IPS-18c (cell line): ENCODE measurements around the gene RRP12.
"Not testable (repeated sequence)": the region's sequence is repeated elsewhere in the genome, so short reads cannot be mapped to it uniquely, and the experiment has no call there.

Source experiments
- H3K4me3 ChIP-seq: 2 replicates; pipeline ENCODE4 v1.7.0; 2013; ENCODE audit warnings: low read depth, mild to moderate bottlenecking, low read length, moderate library complexity; ENCODE audit not compliant: insufficient read depth
- H3K9me3 ChIP-seq: one replicate; pipeline ENCODE4 v1.6.1; 2013; ENCODE audit warnings: mild to moderate bottlenecking, low read length, moderate library complexity; ENCODE audit not compliant: control insufficient read depth, insufficient read depth

RRP12 gene

GRCh38 chr10:97400665-97401454, at the start of gene RRP12:
TSS of gene RRP12 (minus strand) at chr10:97401340. CDS start at chr10:97401231, 109 bp downstream.
- peak within 1 kb of the TSS; percentile 74 for H3K4me3 ChIP-seq
- no peaks in the 10 kb centered on the region for H3K9me3 ChIP-seq

DNA sequence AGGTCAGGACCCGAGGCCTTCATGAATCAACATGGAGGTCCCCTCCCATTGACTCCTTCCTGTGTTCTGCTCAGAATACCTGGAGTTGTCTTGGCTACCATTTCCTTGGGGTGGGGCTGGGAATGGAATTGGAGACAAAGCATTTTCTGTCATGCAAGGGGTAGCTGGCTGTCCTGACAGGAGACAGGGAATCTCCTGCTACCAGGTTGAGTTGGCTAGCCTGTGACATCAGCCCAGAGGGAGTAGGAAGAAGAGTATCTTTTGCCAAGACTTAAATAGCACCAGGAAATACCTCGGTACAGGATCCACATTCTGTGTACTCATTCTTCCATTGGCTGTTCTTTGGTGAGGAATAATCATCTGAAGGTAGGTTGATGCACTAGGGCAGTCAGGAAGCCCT, 49.7 kb upstream of the RRP12 start:
- H3K4me3 ChIP-seq, result no peak overlapping the region
- H3K9me3 ChIP-seq, result no peaks in the 10 kb centered on the region

GRCh38 chr10:97445722-97446639, 44.8 kb upstream of the RRP12 start, which contains the start of the genes EXOSC1 and ZDHHC16:
TSS of gene EXOSC1 (minus strand) at chr10:97446006. CDS start at chr10:97445985, 21 bp downstream.
TSS of gene ZDHHC16 (plus strand) at chr10:97446175. CDS start at chr10:97451676, 5,501 bp downstream.
- Histone ChIP-seq H3K4me3 (peak within 1 kb of the TSS; percentile 99), H3K9me3 (no peaks in the 10 kb centered on the region)

DNA sequence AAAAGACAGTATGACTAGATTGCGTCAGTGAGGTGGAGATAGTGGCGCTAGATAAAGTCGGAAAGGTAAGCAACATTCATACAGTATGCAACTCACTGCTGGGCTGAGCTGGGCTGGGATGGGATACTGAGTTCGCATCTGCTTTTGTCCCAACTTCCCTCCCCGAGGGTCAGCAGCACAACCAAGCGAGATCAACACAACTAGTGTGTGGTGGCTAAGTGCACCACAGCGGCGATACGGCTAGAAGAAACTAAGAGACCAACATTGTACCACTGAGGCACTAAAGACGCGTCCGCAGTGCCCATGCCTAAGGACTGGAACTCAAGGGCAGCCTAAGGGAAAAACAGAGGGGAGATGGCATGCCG, 44.2 kb upstream of the RRP12 start:
- Histone ChIP-seq H3K4me3 (peak overlapping the region; percentile 99), H3K9me3 (no peaks in the 10 kb centered on the region)

- H3K9me3 ChIP-seq, result no peaks in the 10 kb centered on the region
- no peak overlapping the region for H3K4me3 ChIP-seq
Measured at GRCh38 chr10:97444212-97444611, 43.1 kb upstream of the RRP12 start.

GRCh38 chr10:97442277-97442676, 41.1 kb upstream of the RRP12 start:
- H3K4me3 ChIP-seq, result no peak overlapping the region
- H3K9me3 ChIP-seq, result no peaks in the 10 kb centered on the region

DNA sequence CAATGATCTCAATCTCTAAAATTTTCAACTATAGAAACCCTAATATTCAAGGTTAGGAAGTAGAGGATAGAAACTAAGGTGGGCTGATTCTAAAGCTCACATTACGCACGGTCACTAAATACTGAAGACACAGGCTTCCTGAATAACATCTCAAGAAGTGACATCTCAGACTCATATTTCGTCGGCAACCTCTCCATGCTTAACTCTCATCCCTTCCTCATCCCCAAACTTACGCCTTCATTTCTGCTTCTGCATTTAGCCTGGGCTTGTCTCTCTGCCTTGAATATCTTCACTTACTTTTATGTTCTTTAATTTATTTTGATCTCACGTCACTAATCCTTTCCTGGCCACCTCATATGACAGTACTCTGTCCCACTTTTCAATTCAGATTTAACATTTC, 34.1 kb upstream of the RRP12 start:
- Histone ChIP-seq H3K9me3 (no peaks in the 10 kb centered on the region), H3K4me3 (no peak overlapping the region)

DNA sequence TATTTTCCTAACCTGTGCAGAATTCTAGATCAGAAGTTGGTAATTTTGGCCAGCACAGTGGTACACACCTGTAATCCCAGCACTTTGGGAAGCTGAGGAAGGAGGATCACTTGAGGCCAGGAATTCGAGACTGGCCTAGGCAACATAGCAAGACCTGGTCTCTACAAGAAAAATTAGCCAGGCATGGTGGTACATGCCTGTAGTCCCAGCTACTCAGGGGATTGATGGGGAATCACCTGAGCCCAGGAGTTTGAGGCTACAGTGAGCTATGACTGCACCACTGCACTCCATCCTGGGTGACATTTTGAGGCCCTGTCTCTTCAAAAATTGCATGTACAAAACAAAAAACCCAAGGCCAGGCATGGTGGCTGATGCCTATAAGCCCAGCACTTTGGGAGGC, 33.4 kb upstream of the RRP12 start:
- no peaks in the 10 kb centered on the region for H3K9me3 ChIP-seq
- H3K4me3 ChIP-seq, result no peak overlapping the region

DNA sequence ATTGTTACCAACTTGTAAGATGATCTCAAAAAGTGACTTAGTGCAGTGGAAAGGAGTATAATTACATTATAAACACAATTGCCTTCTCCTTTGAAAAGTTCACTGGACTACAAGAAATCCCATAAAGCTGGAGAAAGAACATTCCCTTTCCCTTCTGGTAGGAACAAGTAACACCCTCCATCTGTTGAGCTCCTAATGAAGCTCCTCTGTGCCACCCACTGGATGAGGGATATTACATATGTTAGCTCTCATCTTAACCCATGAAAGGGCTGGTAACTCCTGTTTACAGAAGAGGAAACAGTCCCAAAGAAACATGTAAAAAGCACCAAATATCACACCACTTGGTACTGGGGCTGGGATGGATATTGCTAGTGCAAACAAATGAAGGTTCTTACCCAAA, 32.9 kb upstream of the RRP12 start:
- H3K4me3 ChIP-seq, result no peak overlapping the region
- H3K9me3 ChIP-seq, result no peaks in the 10 kb centered on the region

DNA sequence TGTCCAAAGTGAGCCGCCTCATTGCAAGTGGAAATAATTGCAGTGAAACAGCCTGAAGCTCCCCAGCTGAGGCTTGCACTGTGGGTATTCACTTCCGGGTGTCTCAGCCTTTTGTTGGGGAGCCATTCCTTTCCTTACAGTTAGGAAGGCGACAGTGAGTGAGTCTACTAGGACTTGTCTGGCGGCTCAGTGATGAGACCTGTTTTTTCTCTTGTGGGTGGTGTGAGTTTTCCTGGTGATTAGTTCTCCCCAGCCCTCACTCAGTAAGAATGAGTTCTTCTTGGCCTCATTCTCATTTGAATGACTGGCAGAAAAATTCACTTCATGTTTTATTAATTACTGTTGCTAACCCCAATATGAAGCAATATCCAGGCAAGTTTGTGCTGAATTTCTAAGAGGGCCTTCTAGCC, 27.4 kb upstream of the RRP12 start:
- Histone ChIP-seq H3K9me3 (no peaks in the 10 kb centered on the region), H3K4me3 (peak overlapping the region; percentile 46)

GRCh38 chr10:97427571-97428179, 26.5 kb upstream of the RRP12 start:
- peak overlapping the region; percentile 77 for H3K4me3 ChIP-seq
- no peaks in the 10 kb centered on the region for H3K9me3 ChIP-seq

DNA sequence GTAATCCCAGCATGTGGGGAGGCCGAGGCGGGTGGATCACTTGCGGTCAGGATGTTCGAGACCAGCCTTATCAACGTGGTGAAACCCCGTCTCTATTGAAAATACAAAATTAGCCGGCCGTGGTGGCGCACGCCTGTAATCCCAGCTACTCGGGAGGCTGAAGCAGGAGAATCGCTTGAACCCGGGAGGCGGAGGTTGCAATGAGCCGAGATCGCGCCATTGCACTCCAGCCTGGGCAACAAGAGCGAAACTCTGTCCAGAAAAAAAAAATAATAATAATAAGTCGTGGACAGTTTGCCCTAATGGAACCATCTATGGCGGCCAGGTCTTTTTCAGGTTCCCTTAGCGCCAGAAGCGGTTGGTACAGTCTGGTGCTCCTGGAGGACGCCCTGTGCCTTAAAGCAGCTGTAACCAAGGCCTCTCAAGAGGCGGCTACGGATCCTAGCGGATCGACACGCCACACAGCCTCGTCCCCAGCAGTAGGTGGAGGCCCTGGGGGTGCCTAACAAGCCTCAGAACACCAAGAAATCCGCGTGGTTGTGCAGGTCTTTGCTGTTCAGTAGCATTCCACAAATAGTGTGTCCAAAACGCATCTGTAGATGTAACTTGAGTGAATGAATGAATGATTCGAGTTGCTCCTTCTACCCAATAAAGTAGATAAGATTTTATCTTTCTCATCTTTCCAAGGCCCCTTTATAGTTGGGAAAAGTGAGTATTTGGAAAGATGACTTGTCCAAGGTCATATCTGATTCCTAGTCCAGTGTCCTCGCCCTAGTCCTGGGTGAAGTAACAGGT, 25.8 kb upstream of the RRP12 start:
- Histone ChIP-seq H3K9me3 (no peaks in the 10 kb centered on the region), H3K4me3 (peak overlapping the region; percentile 77)

DNA sequence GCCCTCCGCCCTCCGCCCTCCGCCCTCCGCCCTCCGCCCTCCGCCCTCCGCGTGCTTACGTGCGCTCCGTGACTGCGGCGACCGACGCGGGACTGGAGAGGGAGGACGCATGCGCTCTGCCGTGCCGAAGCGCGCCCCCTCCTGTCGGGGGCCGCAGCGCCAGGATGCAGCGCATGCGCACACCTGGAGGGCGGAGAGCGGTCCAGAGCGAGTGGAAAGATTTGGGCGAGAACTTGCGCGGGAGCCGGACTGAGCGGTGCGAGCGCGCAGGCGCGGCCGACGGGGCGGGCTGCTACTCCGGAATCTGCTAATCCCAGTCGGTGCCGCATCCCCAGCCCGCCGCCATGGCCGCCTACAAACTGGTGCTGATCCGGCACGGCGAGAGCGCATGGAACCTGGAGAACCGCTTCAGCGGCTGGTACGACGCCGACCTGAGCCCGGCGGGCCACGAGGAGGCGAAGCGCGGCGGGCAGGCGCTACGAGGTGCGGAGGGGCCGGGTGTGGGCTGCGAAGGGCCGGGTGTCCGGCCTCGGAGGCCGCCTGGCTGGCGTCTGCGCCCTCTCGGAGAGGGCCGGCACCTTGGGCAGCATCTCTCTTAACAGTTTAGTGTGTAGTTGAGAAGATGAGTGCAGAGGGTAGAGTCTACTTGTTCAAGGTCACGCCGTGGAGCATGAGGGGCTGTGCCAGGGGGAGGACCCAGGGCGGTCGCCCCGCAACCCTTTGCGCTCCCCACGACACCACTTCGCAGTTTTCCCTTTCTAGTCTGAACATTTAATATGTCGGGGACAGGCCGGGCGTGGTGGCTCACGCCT, 25.0 kb upstream of the RRP12 start, which contains the start of gene PGAM1:
Gene PGAM1 (plus strand): TSS at position 228 of the 812 bp plus-strand sequence. CDS start 117 bp downstream, at position 345.
- Histone ChIP-seq H3K4me3 (peak within 1 kb of the TSS; percentile 77), H3K9me3 (no peaks in the 10 kb centered on the region)

DNA sequence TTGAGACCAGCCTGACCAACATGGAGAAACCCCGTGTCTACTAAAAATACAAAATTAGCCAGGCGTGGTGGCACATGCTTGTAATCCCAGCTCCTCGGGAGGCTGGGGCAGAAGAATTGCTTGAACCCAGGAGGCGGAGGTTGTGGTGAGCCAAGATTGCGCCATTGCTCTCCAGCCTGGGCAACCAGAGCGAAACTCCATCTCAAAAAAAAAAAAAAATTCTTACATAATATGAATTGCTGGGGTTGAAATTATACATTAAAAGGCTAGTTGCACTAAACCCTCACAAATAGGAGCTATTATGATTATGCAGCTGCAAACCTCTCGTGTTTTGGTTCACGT, 22.6 kb upstream of the RRP12 start:
- not testable (repeated sequence) for H3K4me3 ChIP-seq

DNA sequence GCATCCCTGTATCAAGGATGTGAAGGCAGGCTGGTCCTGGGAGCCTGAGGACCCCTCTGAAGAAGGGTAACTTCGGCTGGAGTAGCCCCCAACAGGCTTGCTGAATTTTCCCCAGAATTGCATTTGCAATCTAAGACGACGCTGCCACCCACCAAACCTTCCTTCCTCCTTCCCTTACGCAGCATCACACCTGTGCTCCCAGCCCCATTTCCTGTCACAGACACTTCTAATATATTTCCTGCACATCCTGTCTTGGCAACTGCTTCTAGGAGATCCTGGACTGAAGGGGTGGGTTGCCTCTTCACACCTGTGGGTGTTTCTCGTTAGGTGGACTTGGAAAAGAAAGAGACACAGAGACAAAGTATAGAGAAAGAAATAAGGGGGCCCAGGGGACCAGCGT, 15.4 kb upstream of the RRP12 start:
- Histone ChIP-seq H3K9me3 (no peaks in the 10 kb centered on the region), H3K4me3 (no peak overlapping the region)

More for the DNA sequence above, 22.6 kb upstream of the RRP12 start:
- H3K9me3 ChIP-seq, result not testable (repeated sequence)

DNA sequence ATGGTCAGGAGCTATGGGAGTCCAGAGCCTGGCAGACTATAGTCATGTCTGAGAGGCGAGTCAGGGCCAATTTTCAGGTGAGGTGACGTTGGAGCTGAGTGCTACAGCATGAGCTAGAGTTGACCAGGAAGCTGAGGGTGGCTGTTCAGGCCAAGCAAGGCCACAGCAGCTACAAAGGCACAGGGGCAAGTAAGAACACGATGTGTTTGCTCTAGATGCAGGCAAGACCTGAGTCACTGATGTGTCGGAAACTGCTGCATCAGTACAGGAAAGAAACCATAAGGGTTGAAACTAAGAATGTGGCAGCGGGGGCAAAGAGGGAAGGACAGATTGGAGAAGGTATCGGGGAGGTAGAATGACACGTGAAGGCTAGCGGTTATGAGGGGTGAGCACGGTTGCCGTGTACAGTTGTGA, 11.8 kb upstream of the RRP12 start:
- H3K9me3 ChIP-seq, result no peaks in the 10 kb centered on the region
- H3K4me3 ChIP-seq, result no peak overlapping the region
